Measurements from ENCODE around the gene TRDMT1. TPM values are rescaled to one million over a fixed set of nuclear protein-coding genes. Genes with fewer than 3 reads are reported as not detected.

Gene TRDMT1
- total and polyA plus RNA-seq, 4 donors, result 2.5 to 25.9 (median 6.5) TPM

DNA sequence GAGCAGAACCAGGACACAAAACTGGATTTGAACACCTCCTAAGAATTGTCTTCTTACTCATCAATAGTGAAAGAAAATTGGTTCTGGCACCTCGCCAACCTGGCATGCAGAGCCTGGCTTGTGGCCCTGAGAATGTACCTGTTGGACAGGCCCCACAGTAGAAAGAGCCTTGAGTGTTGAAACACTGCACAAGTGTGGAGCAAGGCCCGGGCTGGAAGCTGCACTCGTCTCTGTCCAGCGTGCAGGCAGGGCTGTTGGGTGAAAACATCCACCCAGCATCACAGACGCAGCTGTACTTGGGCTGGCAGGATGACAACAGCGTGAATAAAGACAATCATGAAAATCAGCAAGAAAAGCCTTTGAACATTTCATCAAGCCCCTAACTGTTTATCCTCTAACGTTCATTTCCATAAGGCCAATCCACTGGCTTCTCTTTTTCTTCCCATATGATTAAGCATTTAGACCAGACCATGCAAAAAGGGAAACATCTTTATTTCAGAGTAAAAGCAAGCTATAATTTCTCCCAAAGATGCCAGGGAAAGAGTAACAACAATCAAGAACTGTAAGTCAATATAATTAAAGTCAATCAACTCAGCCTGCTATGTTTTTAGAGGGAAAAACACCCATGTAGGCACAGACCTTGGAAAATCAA lies 87.5 kb downstream of the TRDMT1 start:
- peak; percentile 88 to 96 (median 93) for DNase-seq
- Histone ChIP-seq H3K4me1 (ENCODE audit: control insufficient read depth in 5 of 5, insufficient read depth in 5 of 5, low read length in 5 of 5) (peaks cover 0 to 13% (median 0%) of the 10 kb centered on the region in 5 donors), H3K36me3 (ENCODE audit: control insufficient read depth in 4 of 4, insufficient read depth in 4 of 4, low read length in 4 of 4) (no peaks in the 10 kb centered on the region), H3K9me3 (ENCODE audit: control insufficient read depth in 4 of 4, insufficient read depth in 3 of 4, low read length in 3 of 4) (no peaks in the 10 kb centered on the region), H3K27ac (ENCODE audit: low read depth in 1 of 2, low read length in 1 of 2) (no peak overlapping the region), H3K9ac (ENCODE audit: insufficient read depth in 1 of 2, low read length in 2 of 2) (no peak overlapping the region), H3K27me3 (ENCODE audit: control insufficient read depth in 3 of 3, insufficient read depth in 3 of 3, low read length in 2 of 3) (no peaks in the 10 kb centered on the region), H3K4me3 (no peak overlapping the region)
- TF ChIP-seq, protein P1, sequence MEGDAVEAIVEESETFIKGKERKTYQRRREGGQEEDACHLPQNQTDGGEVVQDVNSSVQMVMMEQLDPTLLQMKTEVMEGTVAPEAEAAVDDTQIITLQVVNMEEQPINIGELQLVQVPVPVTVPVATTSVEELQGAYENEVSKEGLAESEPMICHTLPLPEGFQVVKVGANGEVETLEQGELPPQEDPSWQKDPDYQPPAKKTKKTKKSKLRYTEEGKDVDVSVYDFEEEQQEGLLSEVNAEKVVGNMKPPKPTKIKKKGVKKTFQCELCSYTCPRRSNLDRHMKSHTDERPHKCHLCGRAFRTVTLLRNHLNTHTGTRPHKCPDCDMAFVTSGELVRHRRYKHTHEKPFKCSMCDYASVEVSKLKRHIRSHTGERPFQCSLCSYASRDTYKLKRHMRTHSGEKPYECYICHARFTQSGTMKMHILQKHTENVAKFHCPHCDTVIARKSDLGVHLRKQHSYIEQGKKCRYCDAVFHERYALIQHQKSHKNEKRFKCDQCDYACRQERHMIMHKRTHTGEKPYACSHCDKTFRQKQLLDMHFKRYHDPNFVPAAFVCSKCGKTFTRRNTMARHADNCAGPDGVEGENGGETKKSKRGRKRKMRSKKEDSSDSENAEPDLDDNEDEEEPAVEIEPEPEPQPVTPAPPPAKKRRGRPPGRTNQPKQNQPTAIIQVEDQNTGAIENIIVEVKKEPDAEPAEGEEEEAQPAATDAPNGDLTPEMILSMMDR (IDR thresholded peaks at IDR 0.05; ENCODE audit: control extremely low read depth, extremely low read depth), result no peak
- no peak for ATAC-seq (ENCODE audit: insufficient read depth, low FRiP score)
- WGBS, 2 donors, result 60 to 71% methylated on average over 7 of the region's 7 CpGs

DNA sequence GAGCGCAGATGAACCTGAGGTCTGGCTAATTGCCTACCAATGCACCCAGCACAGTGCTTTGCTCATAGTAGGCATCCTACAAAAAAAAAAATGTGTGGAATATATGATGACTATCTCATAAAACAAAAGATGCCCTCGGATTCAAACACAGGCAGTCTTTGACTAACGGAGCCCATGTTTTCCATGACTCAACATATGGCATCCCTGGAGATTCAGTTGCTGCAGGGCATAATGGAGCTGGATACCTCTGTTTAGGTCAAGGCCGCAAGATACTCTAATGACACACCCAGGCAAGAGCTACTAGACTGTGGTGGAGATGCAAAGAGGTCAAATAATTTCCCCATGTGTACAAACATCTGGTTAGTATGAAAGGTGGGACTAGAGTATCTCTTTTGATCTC lies 88.1 kb downstream of the TRDMT1 start:
- H3K36me3 ChIP-seq (ENCODE audit: control insufficient read depth in 4 of 4, insufficient read depth in 4 of 4, low read length in 4 of 4), result no peaks in the 10 kb centered on the region
- no peak overlapping the region for H3K27ac ChIP-seq (ENCODE audit: low read depth in 1 of 2, low read length in 1 of 2)
- WGBS, 2 donors, result 96 to 98% methylated on average over 4 of the region's 4 CpGs
- H3K4me3 ChIP-seq, result no peak overlapping the region
- H3K27me3 ChIP-seq (ENCODE audit: control insufficient read depth in 3 of 3, insufficient read depth in 3 of 3, low read length in 2 of 3), result no peaks in the 10 kb centered on the region
- TF ChIP-seq, protein P1 (IDR thresholded peaks at IDR 0.05; ENCODE audit: control extremely low read depth, extremely low read depth), result no peak
- H3K9ac ChIP-seq (ENCODE audit: insufficient read depth in 1 of 2, low read length in 2 of 2), result no peak overlapping the region
- ATAC-seq (ENCODE audit: insufficient read depth, low FRiP score) (no peak), DNase-seq (no peak)
- no peaks in the 10 kb centered on the region for H3K9me3 ChIP-seq (ENCODE audit: control insufficient read depth in 4 of 4, insufficient read depth in 3 of 4, low read length in 3 of 4)
- peaks cover 0 to 13% (median 0%) of the 10 kb centered on the region in 5 donors for H3K4me1 ChIP-seq (ENCODE audit: control insufficient read depth in 5 of 5, insufficient read depth in 5 of 5, low read length in 5 of 5)

DNA sequence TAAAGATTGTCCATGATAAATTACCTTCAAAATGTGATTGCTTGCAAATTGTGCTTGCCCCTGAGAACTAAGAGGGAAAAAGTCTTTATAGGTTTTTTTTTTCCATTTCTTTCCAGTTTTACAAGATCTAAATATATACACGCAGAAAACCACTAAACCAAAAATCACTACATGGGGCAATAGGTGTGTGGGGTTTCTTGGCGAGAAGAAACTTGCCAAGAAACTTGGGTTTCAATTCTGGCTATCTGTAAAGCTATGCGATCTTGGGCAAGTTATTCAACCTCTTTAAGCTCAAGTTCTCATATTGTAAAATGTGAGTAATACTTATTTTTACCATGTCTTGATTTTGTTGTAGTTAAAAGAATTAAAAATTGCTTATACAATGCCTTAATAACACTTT lies 88.9 kb downstream of the TRDMT1 start:
- DNase-seq (no peak), ATAC-seq (ENCODE audit: insufficient read depth, low FRiP score) (no peak)
- H3K27me3 ChIP-seq (ENCODE audit: control insufficient read depth in 3 of 3, insufficient read depth in 3 of 3, low read length in 2 of 3), result no peaks in the 10 kb centered on the region
- H3K4me3 ChIP-seq, result no peak overlapping the region
- TF ChIP-seq, protein P1 (IDR thresholded peaks at IDR 0.05; ENCODE audit: control extremely low read depth, extremely low read depth), result no peak
- no peak overlapping the region for H3K27ac ChIP-seq (ENCODE audit: low read depth in 1 of 2, low read length in 1 of 2)
- no peak overlapping the region for H3K9ac ChIP-seq (ENCODE audit: insufficient read depth in 1 of 2, low read length in 2 of 2)
- WGBS, 2 donors, result 60 to 83% methylated on average over 3 of the region's 3 CpGs
- H3K9me3 ChIP-seq (ENCODE audit: control insufficient read depth in 4 of 4, insufficient read depth in 3 of 4, low read length in 3 of 4), result no peaks in the 10 kb centered on the region
- H3K36me3 ChIP-seq (ENCODE audit: control insufficient read depth in 4 of 4, insufficient read depth in 4 of 4, low read length in 4 of 4), result no peaks in the 10 kb centered on the region
- H3K4me1 ChIP-seq (ENCODE audit: control insufficient read depth in 5 of 5, insufficient read depth in 5 of 5, low read length in 5 of 5), result peaks cover 0 to 13% (median 0%) of the 10 kb centered on the region in 5 donors

Data from lung (tissue), 12 donors.